Measurements from ENCODE around the gene HNRNPC. TPM values are rescaled to one million over a fixed set of nuclear protein-coding genes. Genes with fewer than 3 reads are reported as not detected.
A peak's percentile ranks its signal among the peaks of the same experiment; 100 is the strongest.

Gene HNRNPC
- total RNA-seq, 2 experiments from 2014 or later, result 658 to 677 TPM

GRCh38 chr14:21248739-21249411, 20.4 kb downstream of the HNRNPC start:
- no peak for DNase-seq
- no peak overlapping the region for H3K4me3 Mint-ChIP-seq
- no peaks in the 10 kb centered on the region for H3K9me3 Mint-ChIP-seq
- ATAC-seq (ENCODE audit: low read depth), result no peak
- peaks cover 49% of the 10 kb centered on the region for H3K36me3 Mint-ChIP-seq
- POLR2A ChIA-PET, result no interaction called here
- H3K27ac Mint-ChIP-seq, result no peak overlapping the region
- H3K27me3 Mint-ChIP-seq, result no peaks in the 10 kb centered on the region
- H3K4me1 Mint-ChIP-seq, result peaks cover 22% of the 10 kb centered on the region

DNA sequence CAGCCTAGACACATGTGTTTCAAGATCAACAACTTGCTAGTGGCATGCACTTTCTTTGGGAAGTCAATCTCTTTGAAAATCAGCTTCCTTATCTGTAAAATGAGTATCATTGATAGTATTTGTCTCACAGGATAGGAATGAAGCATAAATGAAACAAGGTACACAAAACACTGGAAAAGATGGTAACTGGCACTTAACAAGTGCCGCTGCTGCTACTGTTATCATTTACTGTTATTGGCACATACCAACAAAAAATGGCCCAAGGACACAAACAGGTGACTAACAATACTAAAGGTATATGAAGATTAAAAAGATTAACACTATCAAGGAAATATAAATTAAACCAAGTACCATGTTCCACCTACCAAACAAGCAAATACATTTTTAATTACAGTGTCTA, 20.9 kb downstream of the HNRNPC start:
- DNase-seq, result no peak
- H3K27ac Mint-ChIP-seq, result no peak overlapping the region

DNA sequence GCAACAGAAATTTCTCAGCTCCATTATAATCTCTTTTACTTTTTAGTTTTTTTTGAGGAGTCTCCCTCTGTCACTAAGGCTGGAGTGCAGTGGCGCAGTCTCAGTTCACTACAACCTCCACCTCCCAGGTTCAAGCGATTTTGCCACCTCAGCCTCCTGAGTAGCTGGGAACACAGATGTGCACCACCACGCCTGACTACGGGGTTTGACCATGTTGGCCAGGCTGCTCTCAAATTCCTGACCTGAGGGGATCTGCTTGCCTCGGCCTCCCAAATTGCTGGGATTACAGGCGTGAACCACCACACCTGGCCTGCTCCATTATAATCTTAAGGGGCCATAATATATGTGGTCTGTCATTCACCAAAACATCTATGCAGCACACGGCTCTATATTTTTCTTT, 23.4 kb downstream of the HNRNPC start:
- Mint-ChIP-seq H3K27me3 (no peaks in the 10 kb centered on the region), H3K4me1 (peaks cover 28% of the 10 kb centered on the region), H3K36me3 (peaks cover 35% of the 10 kb centered on the region), H3K9me3 (no peaks in the 10 kb centered on the region), H3K27ac (no peak overlapping the region), H3K4me3 (no peak overlapping the region)
- ATAC-seq (ENCODE audit: low read depth) (no peak), DNase-seq (no peak)
- POLR2A ChIA-PET, result interaction anchor here (1.0 kb wide), 1 partner anchor 10 kb away, joined by 3 read pairs; no protein-coding TSS in a partner anchor

More for the DNA sequence above, 20.9 kb downstream of the HNRNPC start:
- Mint-ChIP-seq H3K27me3 (no peaks in the 10 kb centered on the region), H3K9me3 (no peaks in the 10 kb centered on the region), H3K4me3 (no peak overlapping the region), H3K36me3 (peaks cover 48% of the 10 kb centered on the region), H3K4me1 (peaks cover 22% of the 10 kb centered on the region)
- ATAC-seq (ENCODE audit: low read depth), result no peak
- POLR2A ChIA-PET, result no interaction called here

DNA sequence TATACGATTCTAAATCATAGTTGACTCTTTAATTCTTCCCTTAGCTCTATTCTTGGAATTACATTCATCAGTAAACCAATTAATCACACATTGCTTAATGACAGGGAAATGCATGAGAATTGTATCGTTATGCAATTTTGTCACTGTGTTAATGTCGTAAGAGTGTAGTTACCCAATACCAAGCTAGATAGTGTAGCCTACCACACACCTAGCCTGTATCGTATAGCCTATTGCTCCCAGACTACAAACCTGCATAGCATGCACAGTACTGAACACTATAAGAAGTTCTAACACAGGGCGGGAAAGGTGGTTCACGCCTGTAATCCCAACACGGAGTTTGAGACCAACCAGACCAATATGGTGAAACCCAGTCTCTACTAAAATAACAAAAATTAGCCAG, 24.7 kb downstream of the HNRNPC start:
- no peak for DNase-seq
- Mint-ChIP-seq H3K4me3 (no peak overlapping the region), H3K27ac (no peak overlapping the region), H3K27me3 (no peaks in the 10 kb centered on the region), H3K4me1 (peaks cover 28% of the 10 kb centered on the region), H3K9me3 (no peaks in the 10 kb centered on the region), H3K36me3 (peaks cover 26% of the 10 kb centered on the region)
- no peak for ATAC-seq (ENCODE audit: low read depth)
- POLR2A ChIA-PET, result no interaction called here

- POLR2A ChIA-PET, result no interaction called here
- Mint-ChIP-seq H3K4me1 (peaks cover 34% of the 10 kb centered on the region), H3K36me3 (peaks cover 19% of the 10 kb centered on the region), H3K4me3 (no peak overlapping the region), H3K9me3 (no peaks in the 10 kb centered on the region), H3K27ac (no peak overlapping the region), H3K27me3 (no peaks in the 10 kb centered on the region)
- DNase-seq (no peak), ATAC-seq (ENCODE audit: low read depth) (no peak)
These were observed 27.9 kb downstream of the HNRNPC start for GRCh38 chr14:21241218-21241819.

DNA sequence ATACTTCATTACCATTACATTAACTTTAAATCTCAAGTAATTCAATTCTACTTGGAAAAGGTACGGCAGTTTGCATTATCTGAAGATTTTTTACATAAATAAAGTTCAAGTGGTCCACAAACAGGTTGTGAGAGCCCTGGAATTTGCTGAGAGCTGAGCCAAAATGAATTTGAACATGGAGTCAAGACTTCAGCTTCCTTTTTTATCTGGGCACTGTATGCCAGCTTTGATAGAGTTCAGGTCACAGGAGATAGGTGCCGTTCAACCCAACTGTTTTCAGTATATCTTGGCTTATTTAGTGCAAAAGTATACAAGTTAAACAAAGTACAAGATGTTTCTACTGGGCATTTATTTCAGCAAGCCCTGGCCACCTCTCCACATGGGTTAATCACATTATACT, 28.8 kb downstream of the HNRNPC start:
- Mint-ChIP-seq H3K27me3 (no peaks in the 10 kb centered on the region), H3K9me3 (no peaks in the 10 kb centered on the region), H3K4me3 (no peak overlapping the region), H3K27ac (no peak overlapping the region), H3K4me1 (peaks cover 35% of the 10 kb centered on the region), H3K36me3 (peaks cover 18% of the 10 kb centered on the region)
- DNase-seq (no peak), ATAC-seq (ENCODE audit: low read depth) (no peak)
- POLR2A ChIA-PET, result no interaction called here

GRCh38 chr14:21238823-21239518, 30.3 kb downstream of the HNRNPC start:
- Mint-ChIP-seq H3K4me3 (no peak overlapping the region), H3K9me3 (no peaks in the 10 kb centered on the region), H3K4me1 (peaks cover 42% of the 10 kb centered on the region), H3K27me3 (no peaks in the 10 kb centered on the region), H3K27ac (no peak overlapping the region), H3K36me3 (peaks cover 15% of the 10 kb centered on the region)
- DNase-seq (no peak), ATAC-seq (ENCODE audit: low read depth) (no peak)
- POLR2A ChIA-PET, result interaction anchor here (0.6 to 1.2 kb wide), 4 partner anchors 9 to 23 kb away, joined by 3 to 4 read pairs (median 3); no protein-coding TSS in a partner anchor

DNA sequence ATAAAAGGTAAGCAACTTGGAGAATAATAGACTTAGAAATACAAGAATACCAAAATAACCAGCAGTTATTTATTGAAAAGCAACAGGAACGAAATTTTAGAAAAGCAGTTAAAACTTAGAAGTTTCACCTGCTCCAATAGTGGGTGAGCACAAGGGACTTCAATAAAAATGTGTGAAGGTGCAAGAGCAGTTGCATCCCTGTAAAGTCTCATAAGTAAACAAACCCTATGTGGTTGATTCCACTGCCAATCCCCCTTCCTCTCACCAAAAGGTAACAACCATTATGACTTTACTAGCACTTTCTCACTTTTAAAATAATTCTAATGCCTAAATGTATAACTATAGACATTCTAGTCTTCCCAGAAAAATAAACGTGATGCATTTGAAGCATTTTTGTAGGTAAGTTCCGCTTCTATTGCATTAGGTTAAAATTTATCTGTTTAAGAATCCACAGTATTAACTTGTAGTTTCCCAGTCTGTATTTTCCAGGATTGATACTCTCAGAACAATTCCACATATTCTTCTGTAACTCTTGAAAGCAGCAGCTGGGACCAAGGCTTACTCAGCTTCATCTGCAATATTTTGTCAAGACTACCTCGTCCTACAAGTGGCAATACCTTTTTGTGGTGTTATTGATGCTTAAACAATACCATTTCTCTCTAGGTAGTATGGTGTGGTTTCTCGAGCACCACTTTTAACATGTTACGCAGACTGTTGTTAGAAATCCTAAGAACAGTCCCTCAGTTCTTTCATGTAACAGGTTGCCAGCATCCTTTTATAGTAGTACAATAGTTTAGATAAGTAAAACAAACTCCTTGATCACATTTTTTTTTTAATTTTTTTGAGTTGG, 32.1 kb downstream of the HNRNPC start:
- Mint-ChIP-seq H3K9me3 (no peaks in the 10 kb centered on the region), H3K4me1 (peaks cover 44% of the 10 kb centered on the region), H3K4me3 (no peak overlapping the region), H3K27ac (no peak overlapping the region), H3K27me3 (no peaks in the 10 kb centered on the region), H3K36me3 (peaks cover 15% of the 10 kb centered on the region)
- DNase-seq (no peak), ATAC-seq (ENCODE audit: low read depth) (no peak)
- POLR2A ChIA-PET, result no interaction called here

DNA sequence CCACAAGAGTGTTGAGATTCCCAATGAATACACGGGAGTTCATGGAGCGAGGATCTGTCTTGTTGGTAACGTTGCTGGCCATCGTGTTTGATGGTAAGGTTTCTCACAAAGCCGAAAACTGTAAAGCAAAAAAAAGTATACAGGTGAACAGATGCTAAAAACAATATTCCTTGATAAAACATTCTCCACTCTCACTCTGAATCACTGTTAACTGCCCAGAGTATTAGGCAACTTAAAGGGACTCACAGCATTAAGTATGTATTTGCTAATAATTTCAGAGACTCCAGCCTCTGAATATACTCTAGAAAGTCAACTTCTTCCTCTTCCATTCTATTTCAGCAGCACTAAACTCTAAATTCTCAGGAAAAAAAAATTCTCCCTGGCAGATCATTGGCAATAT, 35.1 kb downstream of the HNRNPC start:
- POLR2A ChIA-PET, result no interaction called here
- Mint-ChIP-seq H3K9me3 (no peaks in the 10 kb centered on the region), H3K27me3 (no peaks in the 10 kb centered on the region), H3K27ac (no peak overlapping the region), H3K36me3 (peaks cover 32% of the 10 kb centered on the region), H3K4me1 (peaks cover 63% of the 10 kb centered on the region), H3K4me3 (no peak overlapping the region)
- ATAC-seq (ENCODE audit: low read depth), result no peak
- DNase-seq, result no peak

DNA sequence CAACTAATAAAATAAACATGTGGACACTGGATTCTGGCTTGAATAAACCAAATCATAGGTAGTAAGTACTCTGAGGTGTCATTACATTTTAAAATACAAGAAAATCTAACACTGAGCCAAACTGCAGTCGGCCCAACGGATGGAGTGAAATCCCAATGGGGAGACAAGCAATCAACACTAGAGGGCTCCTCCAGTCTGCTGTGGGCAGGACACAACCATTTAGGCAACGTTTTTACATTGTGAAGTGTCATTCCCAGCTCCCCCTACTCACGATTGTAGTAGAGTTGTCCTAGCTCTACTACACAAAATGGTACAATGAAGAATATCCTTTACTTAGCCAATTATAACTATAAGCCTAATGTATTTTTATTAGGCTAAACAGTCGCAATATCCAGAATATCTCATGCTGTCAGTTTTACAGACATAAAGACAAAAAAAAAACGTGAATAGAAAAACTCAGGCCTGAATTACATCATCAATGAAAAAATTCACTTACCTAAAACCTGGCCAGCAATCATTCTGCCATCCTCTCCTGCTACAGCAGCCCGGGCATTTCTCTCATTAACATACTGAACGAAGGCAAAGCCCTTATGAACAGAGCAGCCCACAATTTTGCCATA, 35.7 kb downstream of the HNRNPC start:
- no peak overlapping the region for H3K27ac Mint-ChIP-seq
- POLR2A ChIA-PET, result no interaction called here
- H3K27me3 Mint-ChIP-seq, result no peaks in the 10 kb centered on the region
- ATAC-seq (ENCODE audit: low read depth), result no peak
- DNase-seq, result no peak
- H3K4me1 Mint-ChIP-seq, result peaks cover 63% of the 10 kb centered on the region
- H3K4me3 Mint-ChIP-seq, result no peak overlapping the region
- no peaks in the 10 kb centered on the region for H3K9me3 Mint-ChIP-seq
- H3K36me3 Mint-ChIP-seq, result peaks cover 27% of the 10 kb centered on the region

DNA sequence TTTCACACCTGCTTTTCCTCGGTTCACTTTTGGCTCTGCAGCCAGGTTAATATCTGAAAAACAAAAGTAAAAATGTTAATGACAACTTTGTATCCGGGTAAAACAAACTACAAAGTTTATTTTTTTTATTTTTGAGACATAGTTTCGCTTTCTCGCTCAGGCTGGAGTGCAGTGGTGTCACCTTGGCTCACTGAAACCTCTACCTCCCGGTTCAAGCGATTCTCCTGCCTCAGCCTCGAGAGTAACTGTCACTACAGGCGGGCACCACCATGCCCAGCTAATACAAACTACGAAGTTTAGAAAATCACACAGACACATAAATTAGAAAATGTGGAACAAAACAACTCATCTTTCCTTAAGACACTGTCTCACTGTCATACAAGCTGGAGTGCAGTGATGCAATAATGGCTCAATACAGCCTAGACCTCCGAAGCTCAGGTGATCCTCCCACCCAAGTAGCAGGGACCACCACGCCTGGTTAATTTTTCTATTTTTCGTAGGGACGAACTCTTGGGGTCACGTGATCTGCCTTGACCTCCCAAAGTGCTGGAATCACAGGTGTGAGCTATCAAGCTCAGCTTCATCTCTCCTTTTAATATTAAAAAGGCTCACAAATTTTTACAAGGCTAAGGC, 38.1 kb downstream of the HNRNPC start:
- Mint-ChIP-seq H3K27ac (peak overlapping the region; percentile 91), H3K4me1 (peaks cover 52% of the 10 kb centered on the region), H3K9me3 (no peaks in the 10 kb centered on the region), H3K27me3 (no peaks in the 10 kb centered on the region), H3K4me3 (peak overlapping the region; percentile 37), H3K36me3 (peaks cover 43% of the 10 kb centered on the region)
- ATAC-seq (ENCODE audit: low read depth) (no peak), DNase-seq (no peak)
- POLR2A ChIA-PET, result interaction anchor here (0.6 to 2.8 kb wide), 4 partner anchors 29 to 39 kb away, joined by 3 to 10 read pairs (median 3); no protein-coding TSS in a partner anchor

- ATAC-seq (ENCODE audit: low read depth), result peak; percentile 98
- Mint-ChIP-seq H3K9me3 (no peaks in the 10 kb centered on the region), H3K27ac (peak overlapping the region; percentile 91), H3K36me3 (peaks cover 44% of the 10 kb centered on the region), H3K27me3 (no peaks in the 10 kb centered on the region), H3K4me3 (peak overlapping the region; percentile 76), H3K4me1 (peaks cover 45% of the 10 kb centered on the region)
- POLR2A ChIA-PET, result interaction anchor here (0.6 to 2.8 kb wide), 3 partner anchors 9 to 36 kb away, joined by 3 to 10 read pairs (median 3); no protein-coding TSS in a partner anchor
- no peak for DNase-seq
These were observed 39.4 kb downstream of the HNRNPC start for GRCh38 chr14:21229821-21230220.
